HEK293 (cell line): ENCODE measurements around the gene MCRIP1.

Experiments used
- GLI4 ChIP-seq: fragments of 450-650 bp; formaldehyde crosslinking; IDR thresholded peaks from 2 replicates; pipeline ENCODE4 v1.5.1; 2016; ENCODE audit warnings: missing biosample characterization, missing genetic modification characterization
- IKZF3 ChIP-seq: fragments of 450-650 bp; IDR thresholded peaks from 2 replicates; pipeline ENCODE4 v1.5.0; 2018; ENCODE audit warnings: missing biosample characterization, mild to moderate bottlenecking, missing genetic modification characterization, moderate library complexity
- KLF7 ChIP-seq: fragments of 450-650 bp; formaldehyde crosslinking; IDR thresholded peaks from 2 replicates; pipeline ENCODE4 v1.5.1; 2016; ENCODE audit warnings: missing biosample characterization, missing genetic modification characterization, borderline replicate concordance
- MZF1 ChIP-seq: fragments of 450-650 bp; formaldehyde crosslinking; IDR thresholded peaks from 2 replicates; pipeline ENCODE4 v1.5.1; 2017; ENCODE audit warnings: missing biosample characterization, missing genetic modification characterization, borderline replicate concordance
- PRDM4 ChIP-seq: fragments of 450-650 bp; formaldehyde crosslinking; IDR thresholded peaks from 2 replicates; pipeline ENCODE4 v1.5.1; 2017; ENCODE audit warnings: missing biosample characterization, missing genetic modification characterization
- RBAK ChIP-seq: fragments of 450-650 bp; formaldehyde crosslinking; IDR thresholded peaks from 2 replicates; pipeline ENCODE4 v1.5.1; 2016; ENCODE audit warnings: missing biosample characterization, missing genetic modification characterization
- SCRT1 ChIP-seq: fragments of 450-650 bp; formaldehyde crosslinking; IDR thresholded peaks from 2 replicates; pipeline ENCODE4 v1.5.1; 2016; ENCODE audit warnings: missing biosample characterization, missing genetic modification characterization, borderline replicate concordance
- TRIM28 ChIP-seq: IDR thresholded peaks from 2 replicates; pipeline ENCODE4 v1.6.1; 2011; ENCODE audit warnings: low read length, control low read depth, borderline replicate concordance
- ZBTB1 ChIP-seq: fragments of 450-650 bp; formaldehyde crosslinking; IDR thresholded peaks from 2 replicates; pipeline ENCODE4 v1.5.1; 2016; ENCODE audit warnings: missing biosample characterization, missing genetic modification characterization
- ZBTB49 ChIP-seq: fragments of 450-650 bp; formaldehyde crosslinking; IDR thresholded peaks from 2 replicates; pipeline ENCODE4 v1.5.1; 2016; ENCODE audit warnings: missing biosample characterization, missing genetic modification characterization, low read depth
- ZEB2 ChIP-seq: fragments of 450-650 bp; formaldehyde crosslinking; IDR thresholded peaks from 2 replicates; pipeline ENCODE4 v1.5.1; 2016; ENCODE audit warnings: missing biosample characterization, missing genetic modification characterization
- ZFHX2 ChIP-seq: fragments of 450-650 bp; formaldehyde crosslinking; conservative IDR thresholded peaks from 2 replicates; pipeline ENCODE4 v1.5.1; 2016; ENCODE audit warnings: missing biosample characterization, missing genetic modification characterization
- ZIC2 ChIP-seq: fragments of 450-650 bp; formaldehyde crosslinking; IDR thresholded peaks from 2 replicates; pipeline ENCODE4 v1.5.1; 2016; ENCODE audit warnings: missing biosample characterization, missing genetic modification characterization
- ZNF10 ChIP-seq: fragments of 450-650 bp; formaldehyde crosslinking; IDR thresholded peaks from 2 replicates; pipeline ENCODE4 v1.5.1; 2017; ENCODE audit warnings: missing biosample characterization, missing genetic modification characterization
- ZNF221 ChIP-seq: fragments of 450-650 bp; formaldehyde crosslinking; IDR thresholded peaks from 2 replicates; pipeline ENCODE4 v1.5.1; 2017; ENCODE audit warnings: missing biosample characterization, missing genetic modification characterization, borderline replicate concordance
- ZNF423 ChIP-seq: fragments of 450-650 bp; formaldehyde crosslinking; IDR thresholded peaks from 2 replicates; pipeline ENCODE4 v1.5.1; 2016; ENCODE audit warnings: missing biosample characterization, missing genetic modification characterization
- ZNF549 ChIP-seq: fragments of 450-650 bp; IDR thresholded peaks from 2 replicates; pipeline ENCODE4 v1.5.1; 2018; ENCODE audit warnings: missing biosample characterization, missing genetic modification characterization, mild to moderate bottlenecking, inconsistent platforms, moderate library complexity
- ZNF596 ChIP-seq: fragments of 450-650 bp; IDR thresholded peaks from 2 replicates; pipeline ENCODE4 v1.5.0; 2018; ENCODE audit warnings: missing biosample characterization, mild to moderate bottlenecking, missing genetic modification characterization, moderate library complexity
- ZNF654 ChIP-seq: fragments of 450-650 bp; formaldehyde crosslinking; IDR thresholded peaks from 2 replicates; pipeline ENCODE4 v1.5.1; 2016; ENCODE audit warnings: low read depth, missing biosample characterization, missing genetic modification characterization
- ZNF660 ChIP-seq: fragments of 450-650 bp; IDR thresholded peaks from 2 replicates; pipeline ENCODE4 v1.5.1; 2018; ENCODE audit warnings: missing biosample characterization, mild to moderate bottlenecking, missing genetic modification characterization
- ZNF76 ChIP-seq: fragments of 450-650 bp; formaldehyde crosslinking; IDR thresholded peaks from 2 replicates; pipeline ENCODE4; 2016; ENCODE audit warnings: low read depth, missing biosample characterization, missing genetic modification characterization, borderline replicate concordance
- ZNF785 ChIP-seq: fragments of 450-650 bp; formaldehyde crosslinking; IDR thresholded peaks from 2 replicates; pipeline ENCODE4 v1.5.1; 2016; ENCODE audit warnings: missing biosample characterization, missing genetic modification characterization
- TF ChIP-seq, protein P1 (sequence below): fragments of 450-650 bp; IDR thresholded peaks from 2 replicates; pipeline ENCODE4 v1.5.1; 2018; ENCODE audit warnings: missing biosample characterization, mild to moderate bottlenecking, missing genetic modification characterization
- TF ChIP-seq, protein P2 (sequence below): fragments of 450-650 bp; formaldehyde crosslinking; IDR thresholded peaks from 2 replicates; pipeline ENCODE4 v1.5.1; 2016; ENCODE audit warnings: missing biosample characterization, missing genetic modification characterization
- TF ChIP-seq, protein P3 (sequence below): fragments of 450-650 bp; formaldehyde crosslinking; conservative IDR thresholded peaks from 2 replicates; pipeline ENCODE4 v1.5.1; 2016; ENCODE audit warnings: low read depth, missing biosample characterization, missing genetic modification characterization

MCRIP1 gene

DNA sequence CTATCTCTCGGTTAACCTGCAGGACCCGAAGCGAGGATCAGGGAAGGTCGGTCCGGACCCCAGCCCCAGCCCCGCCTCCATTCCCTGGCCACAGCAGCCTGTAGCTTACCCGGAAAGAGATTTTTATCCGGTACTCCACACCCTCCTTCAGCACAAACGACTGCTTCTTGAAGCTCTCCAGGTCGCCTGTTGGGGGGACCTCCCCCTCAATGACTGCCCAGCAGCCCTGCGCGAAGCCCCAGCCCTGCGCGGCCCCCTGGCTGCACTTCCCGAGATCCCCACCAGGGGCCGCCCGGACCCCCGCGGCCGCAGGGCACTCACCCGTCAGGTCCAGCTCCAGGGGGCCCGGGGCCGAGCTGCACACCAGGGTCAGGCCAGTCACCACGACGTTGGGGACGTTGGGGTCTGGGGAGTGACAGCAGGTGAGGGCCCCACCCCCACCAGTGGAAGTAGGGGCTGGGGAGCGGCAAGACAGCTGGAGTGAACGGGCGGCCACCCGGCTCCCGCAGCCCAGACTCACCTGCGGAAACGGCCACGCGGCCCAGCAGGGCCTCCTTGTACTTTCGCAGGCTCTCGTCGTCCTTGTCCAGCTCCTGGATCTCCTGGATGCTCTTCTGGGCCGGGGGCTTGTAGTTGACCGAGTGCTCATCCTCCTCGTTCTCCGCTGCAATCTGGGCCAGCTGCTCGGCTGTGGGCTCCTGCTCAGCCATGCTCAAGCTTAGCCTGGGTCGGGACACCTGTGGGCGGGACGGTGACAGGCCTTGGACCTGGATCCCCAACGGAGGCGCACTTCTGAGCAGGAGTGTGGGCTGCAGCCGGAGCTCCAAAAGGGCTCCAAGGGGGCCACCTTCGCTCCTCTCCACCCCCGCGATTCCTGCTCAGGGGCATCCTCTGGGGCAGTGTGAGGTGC, 36.4 kb upstream of the MCRIP1 start (continued):
- peak; percentile 90 for TF ChIP-seq SCRT1 (tag by site-specific recombination)
- TF ChIP-seq ZNF654 (tag by site-specific recombination): no peak; the same call in 1 of the 2 replicates
- TF ChIP-seq TRIM28: no peak
- TF ChIP-seq, protein P1, sequence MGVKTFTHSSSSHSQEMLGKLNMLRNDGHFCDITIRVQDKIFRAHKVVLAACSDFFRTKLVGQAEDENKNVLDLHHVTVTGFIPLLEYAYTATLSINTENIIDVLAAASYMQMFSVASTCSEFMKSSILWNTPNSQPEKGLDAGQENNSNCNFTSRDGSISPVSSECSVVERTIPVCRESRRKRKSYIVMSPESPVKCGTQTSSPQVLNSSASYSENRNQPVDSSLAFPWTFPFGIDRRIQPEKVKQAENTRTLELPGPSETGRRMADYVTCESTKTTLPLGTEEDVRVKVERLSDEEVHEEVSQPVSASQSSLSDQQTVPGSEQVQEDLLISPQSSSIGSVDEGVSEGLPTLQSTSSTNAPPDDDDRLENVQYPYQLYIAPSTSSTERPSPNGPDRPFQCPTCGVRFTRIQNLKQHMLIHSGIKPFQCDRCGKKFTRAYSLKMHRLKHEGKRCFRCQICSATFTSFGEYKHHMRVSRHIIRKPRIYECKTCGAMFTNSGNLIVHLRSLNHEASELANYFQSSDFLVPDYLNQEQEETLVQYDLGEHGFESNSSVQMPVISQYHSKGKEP (tag by site-specific recombination): no peak
- 0 out of 2 replicates have a peak, but pooled peaks have one; percentile 11 for TF ChIP-seq MZF1 (tag by site-specific recombination)
- peak; percentile 94 for TF ChIP-seq ZEB2 (tag by site-specific recombination)
- TF ChIP-seq ZFHX2 (tag by site-specific recombination): peak; percentile 89
- no peak for TF ChIP-seq RBAK (tag by site-specific recombination)
- TF ChIP-seq IKZF3 (tag by site-specific recombination): peak; percentile 58; the same call in 1 of the 2 replicates
- peak; percentile 57; the same call in 1 of the 2 replicates for TF ChIP-seq ZNF785 (tag by site-specific recombination)
- TF ChIP-seq, protein P2, sequence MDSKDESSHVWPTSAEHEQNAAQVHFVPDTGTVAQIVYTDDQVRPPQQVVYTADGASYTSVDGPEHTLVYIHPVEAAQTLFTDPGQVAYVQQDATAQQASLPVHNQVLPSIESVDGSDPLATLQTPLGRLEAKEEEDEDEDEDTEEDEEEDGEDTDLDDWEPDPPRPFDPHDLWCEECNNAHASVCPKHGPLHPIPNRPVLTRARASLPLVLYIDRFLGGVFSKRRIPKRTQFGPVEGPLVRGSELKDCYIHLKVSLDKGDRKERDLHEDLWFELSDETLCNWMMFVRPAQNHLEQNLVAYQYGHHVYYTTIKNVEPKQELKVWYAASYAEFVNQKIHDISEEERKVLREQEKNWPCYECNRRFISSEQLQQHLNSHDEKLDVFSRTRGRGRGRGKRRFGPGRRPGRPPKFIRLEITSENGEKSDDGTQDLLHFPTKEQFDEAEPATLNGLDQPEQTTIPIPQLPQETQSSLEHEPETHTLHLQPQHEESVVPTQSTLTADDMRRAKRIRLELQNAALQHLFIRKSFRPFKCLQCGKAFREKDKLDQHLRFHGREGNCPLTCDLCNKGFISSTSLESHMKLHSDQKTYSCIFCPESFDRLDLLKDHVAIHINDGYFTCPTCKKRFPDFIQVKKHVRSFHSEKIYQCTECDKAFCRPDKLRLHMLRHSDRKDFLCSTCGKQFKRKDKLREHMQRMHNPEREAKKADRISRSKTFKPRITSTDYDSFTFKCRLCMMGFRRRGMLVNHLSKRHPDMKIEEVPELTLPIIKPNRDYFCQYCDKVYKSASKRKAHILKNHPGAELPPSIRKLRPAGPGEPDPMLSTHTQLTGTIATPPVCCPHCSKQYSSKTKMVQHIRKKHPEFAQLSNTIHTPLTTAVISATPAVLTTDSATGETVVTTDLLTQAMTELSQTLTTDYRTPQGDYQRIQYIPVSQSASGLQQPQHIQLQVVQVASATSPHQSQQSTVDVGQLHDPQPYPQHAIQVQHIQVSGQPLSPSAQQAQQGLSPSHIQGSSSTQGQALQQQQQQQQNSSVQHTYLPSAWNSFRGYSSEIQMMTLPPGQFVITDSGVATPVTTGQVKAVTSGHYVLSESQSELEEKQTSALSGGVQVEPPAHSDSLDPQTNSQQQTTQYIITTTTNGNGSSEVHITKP (tag by site-specific recombination): no peak; the same call in 1 of the 2 replicates
- TF ChIP-seq, protein P3, sequence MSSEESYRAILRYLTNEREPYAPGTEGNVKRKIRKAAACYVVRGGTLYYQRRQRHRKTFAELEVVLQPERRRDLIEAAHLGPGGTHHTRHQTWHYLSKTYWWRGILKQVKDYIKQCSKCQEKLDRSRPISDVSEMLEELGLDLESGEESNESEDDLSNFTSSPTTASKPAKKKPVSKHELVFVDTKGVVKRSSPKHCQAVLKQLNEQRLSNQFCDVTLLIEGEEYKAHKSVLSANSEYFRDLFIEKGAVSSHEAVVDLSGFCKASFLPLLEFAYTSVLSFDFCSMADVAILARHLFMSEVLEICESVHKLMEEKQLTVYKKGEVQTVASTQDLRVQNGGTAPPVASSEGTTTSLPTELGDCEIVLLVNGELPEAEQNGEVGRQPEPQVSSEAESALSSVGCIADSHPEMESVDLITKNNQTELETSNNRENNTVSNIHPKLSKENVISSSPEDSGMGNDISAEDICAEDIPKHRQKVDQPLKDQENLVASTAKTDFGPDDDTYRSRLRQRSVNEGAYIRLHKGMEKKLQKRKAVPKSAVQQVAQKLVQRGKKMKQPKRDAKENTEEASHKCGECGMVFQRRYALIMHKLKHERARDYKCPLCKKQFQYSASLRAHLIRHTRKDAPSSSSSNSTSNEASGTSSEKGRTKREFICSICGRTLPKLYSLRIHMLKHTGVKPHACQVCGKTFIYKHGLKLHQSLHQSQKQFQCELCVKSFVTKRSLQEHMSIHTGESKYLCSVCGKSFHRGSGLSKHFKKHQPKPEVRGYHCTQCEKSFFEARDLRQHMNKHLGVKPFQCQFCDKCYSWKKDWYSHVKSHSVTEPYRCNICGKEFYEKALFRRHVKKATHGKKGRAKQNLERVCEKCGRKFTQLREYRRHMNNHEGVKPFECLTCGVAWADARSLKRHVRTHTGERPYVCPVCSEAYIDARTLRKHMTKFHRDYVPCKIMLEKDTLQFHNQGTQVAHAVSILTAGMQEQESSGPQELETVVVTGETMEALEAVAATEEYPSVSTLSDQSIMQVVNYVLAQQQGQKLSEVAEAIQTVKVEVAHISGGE: no peak; the same call in 1 of the 2 replicates
- TF ChIP-seq ZNF10 (tag by site-specific recombination): 0 out of 2 replicates have a peak, but pooled peaks have one; percentile 14
- no peak for TF ChIP-seq ZNF549 (tag by site-specific recombination)
- TF ChIP-seq GLI4 (tag by site-specific recombination): no peak
- peak; percentile 43; the same call in 1 of the 2 replicates for TF ChIP-seq ZNF76 (tag by site-specific recombination)
- no peak for TF ChIP-seq ZBTB49 (tag by site-specific recombination)
- no peak for TF ChIP-seq ZNF221 (tag by site-specific recombination)
- TF ChIP-seq KLF7 (tag by site-specific recombination): no peak
- no peak for TF ChIP-seq ZNF660 (tag by site-specific recombination)
- peak; percentile 97 for TF ChIP-seq ZIC2 (tag by site-specific recombination)
- no peak for TF ChIP-seq ZNF596
- TF ChIP-seq ZNF423 (tag by site-specific recombination): peak; percentile 88
- TF ChIP-seq PRDM4 (tag by site-specific recombination): peak; percentile 38
- peak; percentile 23; the same call in 1 of the 2 replicates for TF ChIP-seq ZBTB1 (tag by site-specific recombination)
